CD14-positive monocyte (primary cell): Measurements from ENCODE around the gene RYR2. TPM values are rescaled to one million over a fixed set of nuclear protein-coding genes. Genes with fewer than 3 reads are reported as not detected.

Source experiments
- DNase-seq, 3 donors: peaks; one replicate each; pipeline ENCODE4 v3.0.0-alpha.2; 2011 to 2022
- H2AFZ ChIP-seq: 2 replicates; pipeline ENCODE4 v1.6.0; 2012; ENCODE audit warnings: mild to moderate bottlenecking, low read depth, low read length, inconsistent platforms; ENCODE audit not compliant: insufficient read depth, poor library complexity, severe bottlenecking
- H3K27ac ChIP-seq, 2 donors: 1 replicate in 1 of 2; 2 replicates in 1 of 2; pipeline ENCODE4 v1.5.1; 2012 to 2013; ENCODE audit warnings: low read length in 2 of 2, control low read depth in 1 of 2, inconsistent platforms in 1 of 2, low read depth in 1 of 2, mild to moderate bottlenecking in 1 of 2
- H3K27me3 ChIP-seq, 2 donors: one replicate each; pipeline versions ENCODE4 v1.6.0 to v1.6.1; 2011 to 2013; ENCODE audit warnings: low read length in 2 of 2; ENCODE audit not compliant: control insufficient read depth in 2 of 2, insufficient read depth in 2 of 2
- H3K36me3 ChIP-seq, 2 donors: replicated peaks in 1 of 2; 1 replicate in 1 of 2; 2 replicates in 1 of 2; pipeline versions ENCODE4 v1.5.1 to v1.6.1; 2012 to 2013; ENCODE audit warnings: low read length in 2 of 2, control low read depth in 1 of 2, inconsistent platforms in 1 of 2, mild to moderate bottlenecking in 1 of 2; ENCODE audit not compliant: insufficient read depth in 2 of 2, control insufficient read depth in 1 of 2
- H3K4me1 ChIP-seq, 2 donors: 1 replicate in 1 of 2; 2 replicates in 1 of 2; pipeline versions ENCODE4 v1.5.1 to v1.6.1; 2012 to 2013; ENCODE audit warnings: low read length in 2 of 2, control low read depth in 1 of 2, inconsistent platforms in 1 of 2, mild to moderate bottlenecking in 1 of 2, moderate library complexity in 1 of 2; ENCODE audit not compliant: insufficient read depth in 2 of 2, control insufficient read depth in 1 of 2
- H3K4me2 ChIP-seq: replicated peaks from 2 replicates; pipeline ENCODE3; 2012; ENCODE audit warnings: low read length, moderate library complexity, mild to moderate bottlenecking; ENCODE audit not compliant: poor library complexity, severe bottlenecking; ENCODE audit errors: extremely low read depth
- H3K4me3 ChIP-seq, 3 experiments: fragments of 200-600 bp in 1 of 3; sonication (generic) in 1 of 3; replicated peaks in 1 of 3; 1 replicate in 2 of 3; 2 replicates in 1 of 3; pipeline ENCODE4 v1.5.1; 2011 to 2013; ENCODE audit warnings: low read length in 3 of 3, mild to moderate bottlenecking in 3 of 3, control low read depth in 2 of 3, low read depth in 2 of 3, inconsistent platforms in 1 of 3, moderate library complexity in 1 of 3
- H3K79me2 ChIP-seq: 2 replicates; pipeline ENCODE4 v1.6.0; 2012; ENCODE audit warnings: mild to moderate bottlenecking, control low read depth, inconsistent platforms, low read length, moderate library complexity; ENCODE audit not compliant: insufficient read depth
- H3K9ac ChIP-seq: 2 replicates; pipeline ENCODE4 v1.6.0; 2017; ENCODE audit warnings: low read length, mild to moderate bottlenecking; ENCODE audit not compliant: insufficient read depth, poor library complexity, severe bottlenecking
- H3K9me3 ChIP-seq, 2 donors: replicated peaks in 1 of 2; 1 replicate in 1 of 2; 2 replicates in 1 of 2; pipeline versions ENCODE4 v1.5.1 to v1.6.1; 2012 to 2013; ENCODE audit warnings: low read length in 2 of 2, control low read depth in 1 of 2; ENCODE audit not compliant: control insufficient read depth in 1 of 2, insufficient read depth in 1 of 2
- H4K20me1 ChIP-seq: 2 replicates; pipeline ENCODE4 v1.6.0; 2012; ENCODE audit warnings: mild to moderate bottlenecking, low read length, control low read depth, moderate library complexity; ENCODE audit not compliant: insufficient read depth
- H3K27ac Mint-ChIP-seq, 7 donors: one replicate each; pipeline ENCODE4 v1.8.0; 2020; ENCODE audit warnings: mild to moderate bottlenecking in 7 of 7, mixed read lengths in 7 of 7, moderate library complexity in 6 of 7, inconsistent platforms in 2 of 7
- H3K27me3 Mint-ChIP-seq, 3 donors: one replicate each; pipeline ENCODE4 v1.8.0; 2021 to 2022; ENCODE audit warnings: low read depth in 3 of 3, mild to moderate bottlenecking in 3 of 3, mixed read lengths in 3 of 3, moderate library complexity in 3 of 3, inconsistent platforms in 1 of 3
- H3K36me3 Mint-ChIP-seq, 2 donors: one replicate each; pipeline ENCODE4 v1.8.0; 2020; ENCODE audit warnings: mixed read lengths in 2 of 2, inconsistent platforms in 1 of 2, mild to moderate bottlenecking in 1 of 2
- H3K4me1 Mint-ChIP-seq: one replicate; pipeline ENCODE4 v1.8.0; 2020; ENCODE audit warnings: mild to moderate bottlenecking, mixed read lengths
- H3K4me3 Mint-ChIP-seq, 2 donors: one replicate each; pipeline ENCODE4 v1.8.0; 2020; ENCODE audit warnings: mild to moderate bottlenecking in 2 of 2, mixed read lengths in 2 of 2, moderate library complexity in 1 of 2
- H3K9me3 Mint-ChIP-seq, 7 donors: one replicate each; pipeline ENCODE4 v1.8.0; 2020 to 2022; ENCODE audit warnings: mixed read lengths in 7 of 7, mild to moderate bottlenecking in 6 of 7, moderate library complexity in 6 of 7, inconsistent platforms in 2 of 7
- CTCF ChIP-seq: fragments of 200-600 bp; IDR thresholded peaks from one replicate; pipeline ENCODE4 v1.8.0; 2022; ENCODE audit warnings: antibody characterized with exemption, mild to moderate bottlenecking
- WGBS: methylation state at CpG from one replicate; pipeline ENCODE4 v1.1.5; 2013; ENCODE audit warnings: missing lambda C conversion rate; ENCODE audit not compliant: insufficient coverage; 5-methylcytosine and 5-hydroxymethylcytosine counted together
- intact Hi-C, 2 donors: fragments of 100-400 bp; cut with micrococcal nuclease; formaldehyde crosslinking; loops; one replicate each; pipeline versions ENCODE4 v1.15.0 to v1.15.1; 2023
- polyA plus RNA-seq, 3 donors: library from polyadenylated mRNA; depleted of rRNA in 1 of 3; unstranded in 2 of 3; stranded (reverse) in 1 of 3; fragments of 300-500 nt in 2 of 3; fragments of >200 nt in 1 of 3; fragmentation: Illumina TruSeq in 2 of 3; gene quantifications; 1 replicate in 2 of 3; 2 replicates in 1 of 3; pipeline ENCODE4 v1.2.3, GENCODE V29; 2012 to 2021

Gene RYR2
- polyA plus RNA-seq, 3 donors: not detected

GRCh38 chr1:237016626-237017025 lies 25.4 kb upstream of the RYR2 start:
- no peaks in the 10 kb centered on the region for H3K36me3 Mint-ChIP-seq
- no peaks in the 10 kb centered on the region for H3K9me3 ChIP-seq
- H3K36me3 ChIP-seq: no peaks in the 10 kb centered on the region
- no peak overlapping the region for H3K4me3 Mint-ChIP-seq
- no peak overlapping the region for H3K27ac ChIP-seq
- H3K27me3 ChIP-seq: no peaks in the 10 kb centered on the region
- no peak for TF ChIP-seq CTCF
- H4K20me1 ChIP-seq: no peaks in the 10 kb centered on the region
- H3K4me1 ChIP-seq: no peaks in the 10 kb centered on the region
- H3K9me3 Mint-ChIP-seq: peaks cover 0 to 6% (median 2%) of the 10 kb centered on the region in 7 donors
- H3K4me1 Mint-ChIP-seq: no peaks in the 10 kb centered on the region
- peaks cover 3 to 5% (median 4%) of the 10 kb centered on the region in 3 donors for H3K27me3 Mint-ChIP-seq
- intact Hi-C loops: no loop called here
- no peaks in the 10 kb centered on the region for H3K79me2 ChIP-seq
- H3K4me2 ChIP-seq: no peak overlapping the region
- no peak overlapping the region for H3K9ac ChIP-seq
- no peak for DNase-seq
- H3K4me3 ChIP-seq: no peak overlapping the region
- 60% methylated on average over 1 of the region's 1 CpG for whole genome bisulfite sequencing
- no peak overlapping the region for H3K27ac Mint-ChIP-seq
- no peak overlapping the region for H2AFZ ChIP-seq

GRCh38 chr1:237018896-237019295 lies 23.1 kb upstream of the RYR2 start:
- Histone ChIP-seq H3K27ac (no peak overlapping the region), H3K79me2 (no peaks in the 10 kb centered on the region), H3K27me3 (no peaks in the 10 kb centered on the region), H3K9ac (no peak overlapping the region), H3K36me3 (no peaks in the 10 kb centered on the region), H2AFZ (no peak overlapping the region), H4K20me1 (no peaks in the 10 kb centered on the region), H3K4me1 (no peaks in the 10 kb centered on the region), H3K4me3 (no peak overlapping the region), H3K9me3 (no peaks in the 10 kb centered on the region), H3K4me2 (no peak overlapping the region)
- intact Hi-C loops: no loop called here
- TF ChIP-seq CTCF: no peak
- DNase-seq: no peak
- H3K4me3 Mint-ChIP-seq: no peak overlapping the region
- H3K27ac Mint-ChIP-seq: no peak overlapping the region
- H3K4me1 Mint-ChIP-seq: no peaks in the 10 kb centered on the region
- peaks cover 2 to 3% (median 3%) of the 10 kb centered on the region in 3 donors for H3K27me3 Mint-ChIP-seq
- H3K9me3 Mint-ChIP-seq: peaks cover 0 to 6% (median 1%) of the 10 kb centered on the region in 7 donors
- no peaks in the 10 kb centered on the region for H3K36me3 Mint-ChIP-seq
